Hepatocyte (in vitro differentiated cells): Measurements from ENCODE around the gene FHL1.

Source experiments
- EZH2 ChIP-seq: fragments of 200-600 bp; sonication (generic); IDR thresholded peaks from 2 replicates; pipeline ENCODE4 v1.6.1; 2016; ENCODE audit warnings: antibody characterized with exemption, mild to moderate bottlenecking, borderline replicate concordance
- TF ChIP-seq, protein P1 (sequence below): fragments of 200-600 bp; sonication (generic); IDR thresholded peaks from 2 replicates; pipeline ENCODE4 v1.5.1; 2016; ENCODE audit warnings: antibody characterized with exemption, mild to moderate bottlenecking; ENCODE audit not compliant: poor library complexity

DNA sequence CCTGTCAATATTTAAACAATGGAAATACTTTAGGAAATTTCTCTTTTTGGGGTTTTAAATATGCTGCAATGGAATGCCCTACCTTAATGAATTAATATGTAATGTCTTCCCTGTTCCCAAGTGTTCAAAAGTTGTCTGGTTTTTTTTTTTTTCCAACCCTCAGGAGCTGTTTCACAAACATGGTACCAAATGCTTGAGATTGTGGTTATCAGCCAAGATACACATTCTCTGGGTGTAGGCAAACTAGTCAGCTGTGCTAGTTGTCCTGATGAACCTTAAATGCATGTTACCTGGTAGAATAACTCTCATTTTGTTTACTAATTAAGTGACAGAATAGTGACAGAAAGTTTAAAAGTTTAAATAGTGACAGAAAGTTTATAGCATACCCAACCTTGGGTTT is 50.7 kb downstream of the FHL1 start:
- TF ChIP-seq, protein P1, sequence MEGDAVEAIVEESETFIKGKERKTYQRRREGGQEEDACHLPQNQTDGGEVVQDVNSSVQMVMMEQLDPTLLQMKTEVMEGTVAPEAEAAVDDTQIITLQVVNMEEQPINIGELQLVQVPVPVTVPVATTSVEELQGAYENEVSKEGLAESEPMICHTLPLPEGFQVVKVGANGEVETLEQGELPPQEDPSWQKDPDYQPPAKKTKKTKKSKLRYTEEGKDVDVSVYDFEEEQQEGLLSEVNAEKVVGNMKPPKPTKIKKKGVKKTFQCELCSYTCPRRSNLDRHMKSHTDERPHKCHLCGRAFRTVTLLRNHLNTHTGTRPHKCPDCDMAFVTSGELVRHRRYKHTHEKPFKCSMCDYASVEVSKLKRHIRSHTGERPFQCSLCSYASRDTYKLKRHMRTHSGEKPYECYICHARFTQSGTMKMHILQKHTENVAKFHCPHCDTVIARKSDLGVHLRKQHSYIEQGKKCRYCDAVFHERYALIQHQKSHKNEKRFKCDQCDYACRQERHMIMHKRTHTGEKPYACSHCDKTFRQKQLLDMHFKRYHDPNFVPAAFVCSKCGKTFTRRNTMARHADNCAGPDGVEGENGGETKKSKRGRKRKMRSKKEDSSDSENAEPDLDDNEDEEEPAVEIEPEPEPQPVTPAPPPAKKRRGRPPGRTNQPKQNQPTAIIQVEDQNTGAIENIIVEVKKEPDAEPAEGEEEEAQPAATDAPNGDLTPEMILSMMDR: no peak
- TF ChIP-seq EZH2: no peak
